ENCODE data around the gene HOXD13.

HOXD13 gene

GRCh38 chr2:176096243-176096985 lies 3.9 kb downstream of the HOXD13 start:
- no peak overlapping the region for H2AK5ac ChIP-seq (ENCODE audit: low read length)
- H2BK5ac ChIP-seq (ENCODE audit: low read depth, low read length, poor library complexity) = no peak overlapping the region
- H3K9me3 ChIP-seq (ENCODE audit: insufficient read depth, low read depth, low read length) = peaks cover 13% of the 10 kb centered on the region
- H3K9ac ChIP-seq (ENCODE audit: low read length) = no peak overlapping the region
- H3K14ac ChIP-seq (ENCODE audit: low read length) = no peak overlapping the region
- H3K23ac ChIP-seq (ENCODE audit: low read length) = no peak overlapping the region
- H3K18ac ChIP-seq (ENCODE audit: low read length) = no peak overlapping the region
- no peak overlapping the region for H2AFZ ChIP-seq (ENCODE audit: insufficient read depth, low read length, poor library complexity)
- H3K36me3 ChIP-seq (ENCODE audit: control insufficient read depth in 1 of 2, insufficient read depth in 2 of 2, low read length in 2 of 2) = no peaks in the 10 kb centered on the region
- no peak overlapping the region for H2BK12ac ChIP-seq (ENCODE audit: low read length)
- no peak overlapping the region for H2BK120ac ChIP-seq (ENCODE audit: insufficient read depth, low read length, poor library complexity)
- no peak overlapping the region for H4K8ac ChIP-seq (ENCODE audit: low read depth, low read length)
- peaks cover 10 to 27% of the 10 kb centered on the region in 2 experiments for H3K4me1 ChIP-seq (ENCODE audit: control insufficient read depth in 1 of 2, insufficient read depth in 2 of 2, low read length in 2 of 2)
- H3K79me2 ChIP-seq (ENCODE audit: control insufficient read depth, insufficient read depth, low read length, poor library complexity) = no peaks in the 10 kb centered on the region
- H3K4me2 ChIP-seq (ENCODE audit: low read length) = peak overlapping the region; percentile 86
- H3K4me3 ChIP-seq (ENCODE audit: low read depth, low read length) = no peak overlapping the region
- no peak overlapping the region for H3K27ac ChIP-seq (ENCODE audit: low read depth, low read length)
- no peak overlapping the region for H3K4ac ChIP-seq (ENCODE audit: low read depth, low read length)
- peaks cover 82% of the 10 kb centered on the region for H3K27me3 ChIP-seq (ENCODE audit: insufficient read depth, low read length)
- DNase-seq = no peak
- H3K79me1 ChIP-seq (ENCODE audit: low read length) = no peaks in the 10 kb centered on the region
- no peak overlapping the region for H4K12ac ChIP-seq (ENCODE audit: low read depth, low read length)
- H4K91ac ChIP-seq (ENCODE audit: low read depth, low read length) = no peak overlapping the region
- no CpG with 5 or more reads among the region's 16 CpGs for WGBS (ENCODE audit: extremely low coverage, insufficient coverage, insufficient read length)

GRCh38 chr2:176096986-176097819 lies 4.7 kb downstream of the HOXD13 start:
- H3K79me2 ChIP-seq (ENCODE audit: control insufficient read depth, insufficient read depth, low read length, poor library complexity) = no peaks in the 10 kb centered on the region
- H3K9ac ChIP-seq (ENCODE audit: low read length) = no peak overlapping the region
- no peak overlapping the region for H2BK12ac ChIP-seq (ENCODE audit: low read length)
- H3K27ac ChIP-seq (ENCODE audit: low read depth, low read length) = no peak overlapping the region
- peaks cover 82% of the 10 kb centered on the region for H3K27me3 ChIP-seq (ENCODE audit: insufficient read depth, low read length)
- H3K14ac ChIP-seq (ENCODE audit: low read length) = no peak overlapping the region
- H3K23ac ChIP-seq (ENCODE audit: low read length) = no peak overlapping the region
- WGBS (ENCODE audit: extremely low coverage, insufficient coverage, insufficient read length) = no CpG with 5 or more reads among the region's 45 CpGs
- no peak overlapping the region for H4K8ac ChIP-seq (ENCODE audit: low read depth, low read length)
- no peaks in the 10 kb centered on the region for H3K79me1 ChIP-seq (ENCODE audit: low read length)
- peaks cover 10 to 27% of the 10 kb centered on the region in 2 experiments for H3K4me1 ChIP-seq (ENCODE audit: control insufficient read depth in 1 of 2, insufficient read depth in 2 of 2, low read length in 2 of 2)
- H3K36me3 ChIP-seq (ENCODE audit: control insufficient read depth in 1 of 2, insufficient read depth in 2 of 2, low read length in 2 of 2) = no peaks in the 10 kb centered on the region
- no peak overlapping the region for H3K18ac ChIP-seq (ENCODE audit: low read length)
- peaks cover 11% of the 10 kb centered on the region for H3K9me3 ChIP-seq (ENCODE audit: insufficient read depth, low read depth, low read length)
- H2BK5ac ChIP-seq (ENCODE audit: low read depth, low read length, poor library complexity) = no peak overlapping the region
- peak overlapping the region; percentile 86 for H3K4me2 ChIP-seq (ENCODE audit: low read length)
- no peak overlapping the region for H3K4me3 ChIP-seq (ENCODE audit: low read depth, low read length)
- H4K91ac ChIP-seq (ENCODE audit: low read depth, low read length) = no peak overlapping the region
- peak; percentile 40 to 71 for DNase-seq
- H2AFZ ChIP-seq (ENCODE audit: insufficient read depth, low read length, poor library complexity) = peak overlapping the region; percentile 46
- no peak overlapping the region for H4K12ac ChIP-seq (ENCODE audit: low read depth, low read length)
- peak overlapping the region; percentile 7 for H2BK120ac ChIP-seq (ENCODE audit: insufficient read depth, low read length, poor library complexity)
- H3K4ac ChIP-seq (ENCODE audit: low read depth, low read length) = no peak overlapping the region
- no peak overlapping the region for H2AK5ac ChIP-seq (ENCODE audit: low read length)

- Histone ChIP-seq H2BK12ac (ENCODE audit: low read length) (no peak overlapping the region), H3K9me3 (ENCODE audit: insufficient read depth, low read depth, low read length) (peaks cover 11% of the 10 kb centered on the region), H3K79me2 (ENCODE audit: control insufficient read depth, insufficient read depth, low read length, poor library complexity) (no peaks in the 10 kb centered on the region), H3K23ac (ENCODE audit: low read length) (no peak overlapping the region), H3K9ac (ENCODE audit: low read length) (no peak overlapping the region), H3K14ac (ENCODE audit: low read length) (no peak overlapping the region), H2AK5ac (ENCODE audit: low read length) (no peak overlapping the region), H3K4ac (ENCODE audit: low read depth, low read length) (no peak overlapping the region), H3K36me3 (ENCODE audit: control insufficient read depth in 1 of 2, insufficient read depth in 2 of 2, low read length in 2 of 2) (no peaks in the 10 kb centered on the region), H2AFZ (ENCODE audit: insufficient read depth, low read length, poor library complexity) (no peak overlapping the region), H3K27ac (ENCODE audit: low read depth, low read length) (no peak overlapping the region), H2BK120ac (ENCODE audit: insufficient read depth, low read length, poor library complexity) (no peak overlapping the region), H3K79me1 (ENCODE audit: low read length) (no peaks in the 10 kb centered on the region), H4K91ac (ENCODE audit: low read depth, low read length) (no peak overlapping the region), H3K4me2 (ENCODE audit: low read length) (peak overlapping the region; percentile 86), H3K18ac (ENCODE audit: low read length) (no peak overlapping the region), H4K8ac (ENCODE audit: low read depth, low read length) (no peak overlapping the region), H2BK5ac (ENCODE audit: low read depth, low read length, poor library complexity) (no peak overlapping the region), H3K4me1 (ENCODE audit: control insufficient read depth in 1 of 2, insufficient read depth in 2 of 2, low read length in 2 of 2) (peaks cover 10 to 27% of the 10 kb centered on the region in 2 experiments), H4K12ac (ENCODE audit: low read depth, low read length) (no peak overlapping the region), H3K4me3 (ENCODE audit: low read depth, low read length) (no peak overlapping the region), H3K27me3 (ENCODE audit: insufficient read depth, low read length) (peaks cover 82% of the 10 kb centered on the region)
- no CpG with 5 or more reads among the region's 18 CpGs for WGBS (ENCODE audit: extremely low coverage, insufficient coverage, insufficient read length)
- peak in 1 of 2 donors; percentile 64 for DNase-seq
Observed at GRCh38 chr2:176097820-176098365, 5.4 kb downstream of the HOXD13 start.

GRCh38 chr2:176098366-176099158 lies 6.0 kb downstream of the HOXD13 start:
- no peak for DNase-seq
- H3K9ac ChIP-seq (ENCODE audit: low read length) = no peak overlapping the region
- H3K79me2 ChIP-seq (ENCODE audit: control insufficient read depth, insufficient read depth, low read length, poor library complexity) = no peaks in the 10 kb centered on the region
- H2BK5ac ChIP-seq (ENCODE audit: low read depth, low read length, poor library complexity) = no peak overlapping the region
- H3K36me3 ChIP-seq (ENCODE audit: control insufficient read depth in 1 of 2, insufficient read depth in 2 of 2, low read length in 2 of 2) = no peaks in the 10 kb centered on the region
- no peak overlapping the region for H2BK12ac ChIP-seq (ENCODE audit: low read length)
- H3K14ac ChIP-seq (ENCODE audit: low read length) = no peak overlapping the region
- H3K4me2 ChIP-seq (ENCODE audit: low read length) = peak overlapping the region; percentile 86
- peaks cover 8% of the 10 kb centered on the region for H3K9me3 ChIP-seq (ENCODE audit: insufficient read depth, low read depth, low read length)
- no peak overlapping the region for H2BK120ac ChIP-seq (ENCODE audit: insufficient read depth, low read length, poor library complexity)
- no peak overlapping the region for H3K27ac ChIP-seq (ENCODE audit: low read depth, low read length)
- no peak overlapping the region for H3K4me3 ChIP-seq (ENCODE audit: low read depth, low read length)
- H2AFZ ChIP-seq (ENCODE audit: insufficient read depth, low read length, poor library complexity) = no peak overlapping the region
- WGBS (ENCODE audit: extremely low coverage, insufficient coverage, insufficient read length) = no CpG with 5 or more reads among the region's 35 CpGs
- no peak overlapping the region for H3K18ac ChIP-seq (ENCODE audit: low read length)
- no peaks in the 10 kb centered on the region for H3K79me1 ChIP-seq (ENCODE audit: low read length)
- peaks cover 78% of the 10 kb centered on the region for H3K27me3 ChIP-seq (ENCODE audit: insufficient read depth, low read length)
- H4K8ac ChIP-seq (ENCODE audit: low read depth, low read length) = no peak overlapping the region
- no peak overlapping the region for H2AK5ac ChIP-seq (ENCODE audit: low read length)
- peaks cover 5 to 22% of the 10 kb centered on the region in 2 experiments for H3K4me1 ChIP-seq (ENCODE audit: control insufficient read depth in 1 of 2, insufficient read depth in 2 of 2, low read length in 2 of 2)
- H4K12ac ChIP-seq (ENCODE audit: low read depth, low read length) = no peak overlapping the region
- no peak overlapping the region for H3K4ac ChIP-seq (ENCODE audit: low read depth, low read length)
- H3K23ac ChIP-seq (ENCODE audit: low read length) = no peak overlapping the region
- no peak overlapping the region for H4K91ac ChIP-seq (ENCODE audit: low read depth, low read length)
